Measurements from ENCODE around the gene JARID2.

JARID2 gene

GRCh38 chr6:15338476-15338875 is 92.6 kb downstream of the JARID2 start:
- no peak for DNase-seq

GRCh38 chr6:15339081-15339480 is 93.2 kb downstream of the JARID2 start:
- DNase-seq = no peak

GRCh38 chr6:15340105-15340601 is 94.3 kb downstream of the JARID2 start:
- DNase-seq = no peak

- DNase-seq = peak in 2 of 6 experiments; percentile 16 to 17
Measured at GRCh38 chr6:15340775-15341174, 94.9 kb downstream of the JARID2 start.

GRCh38 chr6:15341311-15342001 is 95.6 kb downstream of the JARID2 start:
- DNase-seq = no peak

GRCh38 chr6:15342114-15342513 is 96.2 kb downstream of the JARID2 start:
- no peak for DNase-seq

- no peak for DNase-seq
Measured at GRCh38 chr6:15343490-15344191, 97.8 kb downstream of the JARID2 start.

GRCh38 chr6:15344192-15344519 is 98.3 kb downstream of the JARID2 start:
- DNase-seq = no peak

GRCh38 chr6:15344831-15345230 is 99.0 kb downstream of the JARID2 start:
- DNase-seq = no peak

GRCh38 chr6:15346315-15346714 is 100.4 kb downstream of the JARID2 start:
- DNase-seq = peak in 3 of 6 experiments; percentile 24 to 39 (median 38)

- DNase-seq = peak in 2 of 6 experiments; percentile 25 to 27
Measured at GRCh38 chr6:15348528-15348927, 102.7 kb downstream of the JARID2 start.

GRCh38 chr6:15349379-15349778 is 103.5 kb downstream of the JARID2 start:
- DNase-seq = no peak

- no peak for DNase-seq
Measured at GRCh38 chr6:15350386-15351083, 104.7 kb downstream of the JARID2 start.

GRCh38 chr6:15351631-15352030 is 105.8 kb downstream of the JARID2 start:
- no peak for DNase-seq

GRCh38 chr6:15352220-15352619 is 106.4 kb downstream of the JARID2 start:
- peak in 1 of 6 experiments; percentile 10 for DNase-seq

GRCh38 chr6:15352845-15353244 is 107.0 kb downstream of the JARID2 start:
- no peak for DNase-seq

GRCh38 chr6:15355683-15356099 is 109.8 kb downstream of the JARID2 start:
- DNase-seq = no peak

- DNase-seq = no peak
Measured at GRCh38 chr6:15356179-15356578, 110.3 kb downstream of the JARID2 start.

- DNase-seq = no peak
Measured at GRCh38 chr6:15356937-15357336, 111.1 kb downstream of the JARID2 start.

- DNase-seq = no peak
Measured at GRCh38 chr6:15357782-15358181, 111.9 kb downstream of the JARID2 start.

GRCh38 chr6:15358579-15359327 is 112.9 kb downstream of the JARID2 start:
- no peak for DNase-seq

GRCh38 chr6:15359335-15359862 is 113.5 kb downstream of the JARID2 start:
- DNase-seq = no peak

- DNase-seq = no peak
Measured at GRCh38 chr6:15360300-15360699, 114.4 kb downstream of the JARID2 start.
